Mesenchymal stem cell (in vitro differentiated cells and primary cell): ENCODE measurements around the gene TBC1D22A.

Experiments used
- DNase-seq: peaks from one replicate; pipeline ENCODE4 v3.0.0-alpha.2; 2013
- H2AFZ ChIP-seq: one replicate; pipeline ENCODE4 v1.6.1; 2013; ENCODE audit warnings: low read depth, mild to moderate bottlenecking, control low read depth, inconsistent platforms, low read length, moderate library complexity
- H2AK5ac ChIP-seq: 2 replicates; pipeline ENCODE4 v1.6.1; 2013; ENCODE audit warnings: low read length, moderate library complexity, mild to moderate bottlenecking, inconsistent platforms; ENCODE audit not compliant: severe bottlenecking
- H2BK120ac ChIP-seq: one replicate; pipeline ENCODE4 v1.6.1; 2013; ENCODE audit warnings: low read depth, mild to moderate bottlenecking, inconsistent platforms, low read length, moderate library complexity
- H2BK12ac ChIP-seq, 2 experiments: one replicate each; pipeline ENCODE4 v1.6.1; 2013; ENCODE audit warnings: inconsistent platforms in 2 of 2, low read length in 2 of 2, mild to moderate bottlenecking in 2 of 2, moderate library complexity in 2 of 2, control low read depth in 1 of 2
- H2BK15ac ChIP-seq: one replicate; pipeline ENCODE4 v1.6.1; 2013; ENCODE audit warnings: mild to moderate bottlenecking, low read depth, inconsistent platforms; ENCODE audit not compliant: poor library complexity, severe bottlenecking
- H2BK5ac ChIP-seq: 2 replicates; pipeline ENCODE4 v1.6.1; 2013; ENCODE audit warnings: low read depth, mild to moderate bottlenecking, low read length, control low read depth, inconsistent platforms; ENCODE audit not compliant: poor library complexity, severe bottlenecking
- H3K14ac ChIP-seq, 2 experiments: one replicate each; pipeline ENCODE4 v1.6.1; 2013; ENCODE audit warnings: inconsistent platforms in 2 of 2, low read length in 2 of 2, control low read depth in 1 of 2, mild to moderate bottlenecking in 1 of 2, moderate library complexity in 1 of 2
- H3K18ac ChIP-seq, 2 experiments: one replicate each; pipeline ENCODE4 v1.6.1; 2013; ENCODE audit warnings: inconsistent platforms in 2 of 2, low read length in 2 of 2, control low read depth in 1 of 2, low read depth in 1 of 2, mild to moderate bottlenecking in 1 of 2
- H3K23ac ChIP-seq, 2 experiments: one replicate each; pipeline ENCODE4 v1.6.1; 2013; ENCODE audit warnings: inconsistent platforms in 2 of 2, low read length in 2 of 2, mild to moderate bottlenecking in 2 of 2, moderate library complexity in 2 of 2, control low read depth in 1 of 2
- H3K27ac ChIP-seq: 2 replicates; pipeline ENCODE4 v1.5.1; 2013; ENCODE audit warnings: mild to moderate bottlenecking, moderate library complexity, low read length, control low read depth, inconsistent platforms; ENCODE audit not compliant: poor library complexity, severe bottlenecking
- H3K27me3 ChIP-seq, 2 experiments: 2 replicates each; pipeline versions ENCODE4 v1.6.1 to v1.7.0; 2013; ENCODE audit warnings: low read length in 2 of 2, mild to moderate bottlenecking in 2 of 2, moderate library complexity in 2 of 2, control low read depth in 1 of 2, inconsistent platforms in 1 of 2; ENCODE audit not compliant: control insufficient read depth in 1 of 2, insufficient read depth in 1 of 2
- H3K36me3 ChIP-seq, 2 experiments: 2 replicates each; pipeline versions ENCODE4 v1.6.1 to v1.7.0; 2013; ENCODE audit warnings: low read length in 2 of 2, control low read depth in 1 of 2, inconsistent platforms in 1 of 2, low read depth in 1 of 2, mild to moderate bottlenecking in 1 of 2; ENCODE audit not compliant: insufficient read depth in 2 of 2, control insufficient read depth in 1 of 2
- H3K4ac ChIP-seq, 2 experiments: one replicate each; pipeline ENCODE4 v1.6.1; 2013; ENCODE audit warnings: inconsistent platforms in 2 of 2, low read length in 2 of 2, mild to moderate bottlenecking in 2 of 2, moderate library complexity in 2 of 2, control low read depth in 1 of 2, low read depth in 1 of 2
- H3K4me1 ChIP-seq: 2 replicates; pipeline ENCODE4 v1.6.1; 2013; ENCODE audit warnings: low read depth, low read length, control low read depth; ENCODE audit not compliant: control insufficient read depth, insufficient read depth
- H3K4me2 ChIP-seq: 2 replicates; pipeline ENCODE4 v1.6.1; 2013; ENCODE audit warnings: low read length, mild to moderate bottlenecking, inconsistent platforms; ENCODE audit not compliant: poor library complexity, severe bottlenecking
- H3K4me3 ChIP-seq, 2 experiments: 2 replicates each; pipeline versions ENCODE4 v1.5.1 to v1.7.0; 2013; ENCODE audit warnings: low read length in 2 of 2, mild to moderate bottlenecking in 2 of 2, control low read depth in 1 of 2, low read depth in 1 of 2; ENCODE audit not compliant: insufficient read depth in 1 of 2
- H3K79me1 ChIP-seq: replicated peaks from 2 replicates; pipeline ENCODE4 v1.6.1; 2013; ENCODE audit warnings: mild to moderate bottlenecking, control low read depth, low read length, inconsistent platforms; ENCODE audit not compliant: poor library complexity, severe bottlenecking
- H3K9ac ChIP-seq: 2 replicates; pipeline ENCODE4 v1.7.0; 2013; ENCODE audit warnings: mild to moderate bottlenecking, low read length, moderate library complexity
- H3K9me3 ChIP-seq: 2 replicates; pipeline ENCODE4 v1.7.0; 2013; ENCODE audit warnings: mild to moderate bottlenecking, low read length; ENCODE audit not compliant: control insufficient read depth
- H4K8ac ChIP-seq: one replicate; pipeline ENCODE4 v1.6.1; 2013; ENCODE audit warnings: inconsistent platforms, mild to moderate bottlenecking, low read length, moderate library complexity
- H4K91ac ChIP-seq: one replicate; pipeline ENCODE4 v1.6.1; 2013; ENCODE audit warnings: mild to moderate bottlenecking, low read length, inconsistent platforms
- WGBS: methylation state at CpG from one replicate; pipeline ENCODE4 v1.1.7; 2013; ENCODE audit warnings: mixed read lengths; 5-methylcytosine and 5-hydroxymethylcytosine counted together

Gene TBC1D22A

GRCh38 chr22:47000888-47001287, 238.4 kb downstream of the TBC1D22A start:
- Histone ChIP-seq H2BK120ac (no peak overlapping the region), H3K14ac (no peak overlapping the region), H3K9me3 (no peaks in the 10 kb centered on the region), H3K4me2 (no peak overlapping the region), H2BK5ac (no peak overlapping the region), H3K4ac (no peak overlapping the region), H3K4me1 (peaks cover 2% of the 10 kb centered on the region), H2BK15ac (no peak overlapping the region), H3K4me3 (no peak overlapping the region), H3K79me1 (peaks cover 25% of the 10 kb centered on the region), H3K9ac (no peak overlapping the region), H2AK5ac (no peak overlapping the region), H3K23ac (no peak overlapping the region), H3K27ac (no peak overlapping the region), H2AFZ (no peak overlapping the region), H4K91ac (no peak overlapping the region), H3K27me3 (no peaks in the 10 kb centered on the region), H3K36me3 (peaks cover 16 to 42% of the 10 kb centered on the region in 2 experiments), H2BK12ac (no peak overlapping the region), H3K18ac (no peak overlapping the region), H4K8ac (no peak overlapping the region)
- WGBS, result 94% methylated on average over 4 of the region's 4 CpGs
- DNase-seq, result no peak

GRCh38 chr22:47001288-47001687, 238.8 kb downstream of the TBC1D22A start:
- Histone ChIP-seq H4K8ac (no peak overlapping the region), H3K9me3 (no peaks in the 10 kb centered on the region), H2BK120ac (no peak overlapping the region), H3K4me3 (no peak overlapping the region), H3K27me3 (no peaks in the 10 kb centered on the region), H2BK12ac (no peak overlapping the region), H3K27ac (no peak overlapping the region), H2BK15ac (no peak overlapping the region), H3K36me3 (peaks cover 13 to 43% of the 10 kb centered on the region in 2 experiments), H2BK5ac (no peak overlapping the region), H3K18ac (no peak overlapping the region), H3K4me2 (no peak overlapping the region), H4K91ac (no peak overlapping the region), H2AK5ac (no peak overlapping the region), H3K9ac (no peak overlapping the region), H3K4ac (no peak overlapping the region), H2AFZ (no peak overlapping the region), H3K79me1 (peaks cover 24% of the 10 kb centered on the region), H3K4me1 (peaks cover 1% of the 10 kb centered on the region), H3K23ac (no peak overlapping the region), H3K14ac (no peak overlapping the region)
- DNase-seq, result no peak
- 88% methylated on average over 1 of the region's 9 CpGs for WGBS

- Histone ChIP-seq H3K9ac (no peak overlapping the region), H3K27me3 (no peaks in the 10 kb centered on the region), H2BK12ac (no peak overlapping the region), H3K14ac (no peak overlapping the region), H2AFZ (no peak overlapping the region), H3K36me3 (peaks cover 26 to 48% of the 10 kb centered on the region in 2 experiments), H2BK120ac (no peak overlapping the region), H3K4me2 (no peak overlapping the region), H3K79me1 (peaks cover 29% of the 10 kb centered on the region), H2BK5ac (no peak overlapping the region), H2BK15ac (no peak overlapping the region), H3K4ac (no peak overlapping the region), H3K9me3 (no peaks in the 10 kb centered on the region), H3K27ac (no peak overlapping the region), H2AK5ac (no peak overlapping the region), H3K4me1 (no peaks in the 10 kb centered on the region), H4K8ac (no peak overlapping the region), H3K23ac (no peak overlapping the region), H3K18ac (no peak overlapping the region), H3K4me3 (no peak overlapping the region), H4K91ac (no peak overlapping the region)
- DNase-seq, result no peak
- 96% methylated on average over 6 of the region's 8 CpGs for WGBS
These were observed 240.2 kb downstream of the TBC1D22A start for GRCh38 chr22:47002692-47003091.

- Histone ChIP-seq H2BK15ac (no peak overlapping the region), H3K36me3 (peaks cover 35 to 40% of the 10 kb centered on the region in 2 experiments), H4K91ac (peak overlapping the region; percentile 18), H2BK12ac (peak overlapping the region in 1 of 2 experiments; percentile 3), H3K27me3 (no peaks in the 10 kb centered on the region), H2AFZ (no peak overlapping the region), H3K4me1 (no peaks in the 10 kb centered on the region), H3K23ac (no peak overlapping the region), H2BK5ac (no peak overlapping the region), H4K8ac (no peak overlapping the region), H3K27ac (no peak overlapping the region), H3K18ac (no peak overlapping the region), H3K4me3 (no peak overlapping the region), H3K9me3 (no peaks in the 10 kb centered on the region), H3K9ac (no peak overlapping the region), H3K14ac (no peak overlapping the region), H2BK120ac (no peak overlapping the region), H3K79me1 (peaks cover 33% of the 10 kb centered on the region), H3K4me2 (no peak overlapping the region), H3K4ac (no peak overlapping the region), H2AK5ac (no peak overlapping the region)
- WGBS, result over 99% methylated on average over 8 of the region's 8 CpGs
- DNase-seq, result no peak
These were observed 243.3 kb downstream of the TBC1D22A start for GRCh38 chr22:47005506-47006408.
